GM21723 (cell line): Measurements from ENCODE around the gene TMX2.
A peak's percentile ranks its signal among the peaks of the same experiment; 100 is the strongest.
"Not testable (repeated sequence)": the region's sequence is repeated elsewhere in the genome, so short reads cannot be mapped to it uniquely, and the experiment has no call there.

Experiments
- ATAC-seq: cut with Tn5 transposase; IDR thresholded peaks from one replicate; pipeline ENCODE4 v1.9.1; 2021; ENCODE audit warnings: mild to moderate bottlenecking, moderate library complexity; ENCODE audit not compliant: unreplicated experiment

The TMX2 gene

GRCh38 chr11:57711414-57712255, 758 bp upstream of the TMX2 start, which contains the start of gene MED19:
Gene MED19 (minus strand): TSS chr11:57712215. CDS start chr11:57712179, 36 bp downstream.
- ATAC-seq = peak; percentile 51

GRCh38 chr11:57713835-57714234, 1.4 kb downstream of the TMX2 start:
- no peak for ATAC-seq

GRCh38 chr11:57716726-57717125, 4.3 kb downstream of the TMX2 start:
- not testable (repeated sequence) for ATAC-seq

- ATAC-seq = no peak
Measured at GRCh38 chr11:57727185-57727584, 14.8 kb downstream of the TMX2 start.

GRCh38 chr11:57728829-57729228, 16.4 kb downstream of the TMX2 start:
- ATAC-seq = no peak

- ATAC-seq = no peak
Measured at GRCh38 chr11:57729479-57729878, 17.1 kb downstream of the TMX2 start.

- ATAC-seq = no peak
Measured at GRCh38 chr11:57732661-57733060, 20.3 kb downstream of the TMX2 start.

- peak; percentile 48 for ATAC-seq
Measured at GRCh38 chr11:57735619-57736298, 23.4 kb downstream of the TMX2 start.

GRCh38 chr11:57741132-57742086, 29.0 kb downstream of the TMX2 start, which contains the start of gene SELENOH:
Gene SELENOH (plus strand): TSS chr11:57741491. CDS start chr11:57741596, 105 bp downstream.
- peak; percentile 93 for ATAC-seq

- ATAC-seq = no peak
Measured at GRCh38 chr11:57742087-57742452, 29.7 kb downstream of the TMX2 start.

GRCh38 chr11:57744357-57744756, 32.0 kb downstream of the TMX2 start:
- no peak for ATAC-seq

GRCh38 chr11:57745206-57745605, 32.8 kb downstream of the TMX2 start:
- no peak for ATAC-seq

- ATAC-seq = no peak
Measured at GRCh38 chr11:57746920-57747319, 34.5 kb downstream of the TMX2 start.

- ATAC-seq = no peak
Measured at GRCh38 chr11:57751176-57751575, 38.8 kb downstream of the TMX2 start.

- no peak for ATAC-seq
Measured at GRCh38 chr11:57751676-57752253, 39.4 kb downstream of the TMX2 start, which contains the start of gene BTBD18. Gene BTBD18 (minus strand): TSS chr11:57751819. CDS start chr11:57751188, 631 bp downstream.

- no peak for ATAC-seq
Measured at GRCh38 chr11:57752954-57753353, 40.6 kb downstream of the TMX2 start.

- ATAC-seq = no peak
Measured at GRCh38 chr11:57758174-57758573, 45.8 kb downstream of the TMX2 start.

- peak; percentile 94 for ATAC-seq
Measured at GRCh38 chr11:57761301-57762234, 49.2 kb downstream of the TMX2 start, which contains the start of gene CTNND1. Gene CTNND1 (plus strand): TSS chr11:57761802. CDS start chr11:57791479, 29,677 bp downstream.

GRCh38 chr11:57762235-57762861, 50.0 kb downstream of the TMX2 start:
- ATAC-seq = no peak
